Astrocyte (in vitro differentiated cells and primary cell): ENCODE data around the gene RANBP10.

Source experiments
- EZH2 ChIP-seq: IDR thresholded peaks from 2 replicates; pipeline ENCODE4 v1.6.1; 2012; ENCODE audit warnings: mild to moderate bottlenecking, low read length, inconsistent platforms; ENCODE audit not compliant: insufficient read depth
- TF ChIP-seq, protein P1 (sequence below): IDR thresholded peaks from 2 replicates; pipeline ENCODE4 v1.5.1; 2011; ENCODE audit warnings: low read depth, mild to moderate bottlenecking, inconsistent platforms, low read length, moderate library complexity; ENCODE audit not compliant: insufficient read depth

GRCh38 chr16:67709050-67709449 lies 97.3 kb downstream of the RANBP10 start:
- TF ChIP-seq, protein P1, sequence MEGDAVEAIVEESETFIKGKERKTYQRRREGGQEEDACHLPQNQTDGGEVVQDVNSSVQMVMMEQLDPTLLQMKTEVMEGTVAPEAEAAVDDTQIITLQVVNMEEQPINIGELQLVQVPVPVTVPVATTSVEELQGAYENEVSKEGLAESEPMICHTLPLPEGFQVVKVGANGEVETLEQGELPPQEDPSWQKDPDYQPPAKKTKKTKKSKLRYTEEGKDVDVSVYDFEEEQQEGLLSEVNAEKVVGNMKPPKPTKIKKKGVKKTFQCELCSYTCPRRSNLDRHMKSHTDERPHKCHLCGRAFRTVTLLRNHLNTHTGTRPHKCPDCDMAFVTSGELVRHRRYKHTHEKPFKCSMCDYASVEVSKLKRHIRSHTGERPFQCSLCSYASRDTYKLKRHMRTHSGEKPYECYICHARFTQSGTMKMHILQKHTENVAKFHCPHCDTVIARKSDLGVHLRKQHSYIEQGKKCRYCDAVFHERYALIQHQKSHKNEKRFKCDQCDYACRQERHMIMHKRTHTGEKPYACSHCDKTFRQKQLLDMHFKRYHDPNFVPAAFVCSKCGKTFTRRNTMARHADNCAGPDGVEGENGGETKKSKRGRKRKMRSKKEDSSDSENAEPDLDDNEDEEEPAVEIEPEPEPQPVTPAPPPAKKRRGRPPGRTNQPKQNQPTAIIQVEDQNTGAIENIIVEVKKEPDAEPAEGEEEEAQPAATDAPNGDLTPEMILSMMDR = no peak
- TF ChIP-seq EZH2 = no peak
